ENCODE data around the gene ACSL6. TPM values are rescaled to one million over a fixed set of nuclear protein-coding genes. Genes with fewer than 3 reads are reported as not detected.

ACSL6 gene
- total RNA-seq, 4 donors from 2014 or later = 0.17 to 0.82 TPM; not detected in 2

GRCh38 chr5:131998431-131999040 lies 12.9 kb downstream of the ACSL6 start:
- no peak for TF ChIP-seq CTCF (IDR thresholded peaks at IDR 0.05; ENCODE audit: low read depth)

- no peak for TF ChIP-seq CTCF (IDR thresholded peaks at IDR 0.05; ENCODE audit: low read depth)
Observed at GRCh38 chr5:131997727-131998117, 13.7 kb downstream of the ACSL6 start.

GRCh38 chr5:131997026-131997726 lies 14.3 kb downstream of the ACSL6 start:
- no peak for TF ChIP-seq CTCF (IDR thresholded peaks at IDR 0.05; ENCODE audit: low read depth)

- TF ChIP-seq CTCF (IDR thresholded peaks at IDR 0.05; ENCODE audit: low read depth) = no peak
Observed at GRCh38 chr5:131996210-131997025, 15.0 kb downstream of the ACSL6 start.

GRCh38 chr5:131994533-131995226 lies 16.8 kb downstream of the ACSL6 start:
- TF ChIP-seq CTCF (IDR thresholded peaks at IDR 0.05; ENCODE audit: low read depth) = no peak

GRCh38 chr5:131994090-131994489 lies 17.4 kb downstream of the ACSL6 start:
- TF ChIP-seq CTCF (IDR thresholded peaks at IDR 0.05; ENCODE audit: low read depth) = no peak

Measured in subcutaneous adipose tissue (tissue), 4 donors.